Heart right ventricle (tissue), 16 donors: Measurements from ENCODE around the gene KDM2B. TPM values are rescaled to one million over a fixed set of nuclear protein-coding genes. Genes with fewer than 3 reads are reported as not detected.

Experiments
- ATAC-seq, 8 donors: fragments of 200-7000 bp; cut with Tn5 transposase; one replicate each; pipeline ENCODE4 v1.9.1; 2020; ENCODE audit warnings: mild to moderate bottlenecking in 8 of 8, moderate library complexity in 8 of 8, moderate number of reproducible peaks in 1 of 8
- DNase-seq, 2 donors: peaks; one replicate each; pipeline ENCODE4 v3.0.0-alpha.2; 2020
- H3K27ac ChIP-seq, 10 donors: fragments of 200-600 bp; sonication (generic) in 2 of 10; one replicate each; pipeline versions ENCODE4 v1.5.0 to v1.8.0; 2020 to 2022; ENCODE audit warnings: mild to moderate bottlenecking in 3 of 10
- H3K27me3 ChIP-seq, 7 donors: fragments of 200-600 bp; one replicate each; pipeline ENCODE4 v1.8.0; 2021 to 2022; ENCODE audit warnings: mild to moderate bottlenecking in 2 of 7
- H3K36me3 ChIP-seq, 9 donors: fragments of 200-600 bp; sonication (generic) in 1 of 9; one replicate each; pipeline versions ENCODE4 v1.5.0 to v1.8.0; 2020 to 2022; ENCODE audit warnings: mild to moderate bottlenecking in 2 of 9
- H3K4me1 ChIP-seq, 9 donors: fragments of 200-600 bp; sonication (generic) in 1 of 9; one replicate each; pipeline versions ENCODE4 v1.5.0 to v1.8.0; 2020 to 2022; ENCODE audit warnings: mild to moderate bottlenecking in 4 of 9
- H3K4me3 ChIP-seq, 10 donors: fragments of 200-600 bp; sonication (generic) in 2 of 10; one replicate each; pipeline versions ENCODE4 v1.5.0 to v1.8.0; 2020 to 2022; ENCODE audit warnings: mild to moderate bottlenecking in 7 of 10, moderate library complexity in 2 of 10
- H3K9me3 ChIP-seq, 11 donors: fragments of 200-600 bp in 10 of 11; sonication (generic) in 2 of 11; one replicate each; pipeline versions ENCODE4 v1.5.0 to v1.8.0; 2013 to 2022; ENCODE audit warnings: mild to moderate bottlenecking in 2 of 11, control low read depth in 1 of 11, moderate library complexity in 1 of 11
- WGBS, 2 donors: extraction: QIAGEN DNeasy Blood & Tissue Kit; methylation state at CpG; one replicate each; pipeline ENCODE4 v1.1.7; 2013; ENCODE audit warnings: inconsistent platforms in 1 of 2; 5-methylcytosine and 5-hydroxymethylcytosine counted together
- intact Hi-C, 10 donors: fragments of 100-400 bp; cut with DNase I; formaldehyde crosslinking; loops; one replicate each; pipeline versions ENCODE4 v1.11.1 to v1.14.2; 2022
- polyA plus RNA-seq, 2 donors: library from polyadenylated mRNA; stranded (reverse); fragments of 200-250 nt; gene quantifications; one replicate each; pipeline ENCODE4 v1.2.3, GENCODE V29; 2013
- total RNA-seq, 10 donors: library from RNA; stranded (reverse); fragmentation: NEBNext Ultra II Directional in 3 of 10; extraction: Animal tissue kit (Norgen Biotek cat#: 25700) in 3 of 10; gene quantifications; one replicate each; pipeline versions ENCODE4 v1.2.1 to v1.2.4, GENCODE V29; 2021 to 2023
- TF ChIP-seq, protein P1 (sequence below), 9 donors: fragments of 200-600 bp; sonication (generic) in 2 of 9; IDR thresholded peaks; one replicate each; pipeline versions ENCODE4 v1.5.0 to v1.8.0; 2021 to 2022; ENCODE audit warnings: antibody characterized with exemption in 9 of 9, mild to moderate bottlenecking in 5 of 9, moderate library complexity in 1 of 9
- donor health status: Arrhythmogenic right ventricular cardiomyopathy.
- donor health status: ischemic (EF 13 %, LVEDD 7.1; RV severe dilation, severe dysfunction).
- donor health status: healthy with polysubstance abuse.
- donor health status: DM: no; HTN: yes; CAD: no.
- donor health status: DM: no; HTN: no; CAD: no.
- donor health status: ischemic (EF 25% LVEDD 6.9; RV normal size, moderate dysfunction).
- donor health status: ischemic (EF 25% LVEDD 5.7; RV mildly dilated, moderate dysfunction).
- donor health status: healthy.
- donor health status: DM: yes; HTN: yes; CAD: no.
- donor health status: Ischemic cardiomyopathy.
- donor health status: ischemic (EF 35%, LVEDD 5.7; RV mildly dilated, moderate dysfunction).
- donor health status: nonischemic (EF 11% LVEDD 7.7; RV severe dilation, severe dysfunction).
- donor health status: DM: yes; HTN: yes; CAD: no.
- donor health status: PGD.
- donor health status: ischemic (EF 29% LVEDD 5.4; RV normal size, mild dysfunction).
- donor health status: nonischemic (EF 23%, LVEDD 6.1; RV moderate dilation, normal function).

The KDM2B gene
- total and polyA plus RNA-seq, 12 donors, result 4.8 to 18.4 (median 13.6) TPM

DNA sequence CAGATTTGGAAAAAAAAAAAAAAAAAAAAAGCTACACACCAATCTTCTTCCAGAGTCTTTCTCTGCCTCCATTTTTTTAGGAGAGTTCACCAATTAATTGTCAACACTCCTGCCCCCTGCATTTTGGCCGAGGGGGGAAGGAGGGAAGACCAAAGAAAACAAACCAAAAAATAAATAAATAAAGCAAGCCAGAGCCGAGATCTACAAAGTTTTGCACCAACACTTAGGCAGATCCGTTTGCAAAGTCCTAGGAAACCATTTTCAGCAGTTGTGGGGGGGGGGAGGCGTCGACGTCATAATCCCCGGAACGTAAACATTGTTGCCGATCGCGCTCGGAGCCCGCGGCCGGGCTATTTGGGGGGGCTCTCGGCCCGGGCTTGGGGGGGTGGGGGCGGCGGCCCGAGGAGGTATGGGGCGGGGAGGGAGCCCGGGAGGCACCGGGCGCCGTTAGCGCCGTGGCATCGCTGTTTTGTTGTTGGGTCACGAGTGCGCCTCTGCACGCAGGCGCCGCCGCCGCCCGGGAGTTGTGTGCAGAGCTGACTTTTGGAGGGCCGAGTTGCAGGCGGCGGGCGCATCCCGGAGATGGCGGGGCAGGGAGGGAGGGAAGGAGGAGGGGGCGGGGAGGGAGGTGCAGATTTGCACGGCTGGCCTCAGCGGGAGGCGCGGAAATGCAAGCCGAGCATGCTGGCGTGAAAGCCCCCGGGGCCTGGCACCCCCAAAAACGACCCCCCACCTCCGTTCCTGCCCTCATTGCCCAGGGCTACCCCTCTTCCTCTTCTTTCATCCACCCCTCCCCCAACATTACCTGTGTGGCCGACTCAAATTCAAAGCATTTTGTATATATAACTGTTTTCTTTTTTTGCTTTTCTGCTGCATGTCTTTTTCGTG is 598 bp downstream of the KDM2B start:
- H3K36me3 ChIP-seq, result peaks cover 0 to 6% (median 0%) of the 10 kb centered on the region in 9 donors
- no peaks in the 10 kb centered on the region for H3K27me3 ChIP-seq
- H3K4me1 ChIP-seq, result peaks cover 13 to 57% (median 48%) of the 10 kb centered on the region in 9 donors
- peak overlapping the region; percentile 66 to 93 (median 84) for H3K27ac ChIP-seq
- intact Hi-C loops, result loop anchor here in 6 of 10 donors (2.0 to 5.0 kb wide), 4 partner anchors 42 to 47 kb away; partner anchors contain the start of gene ORAI1 (in 5 of the 6)
- no peaks in the 10 kb centered on the region for H3K9me3 ChIP-seq
- 0 to 1% methylated on average over 53 to 54 of the region's 54 CpGs for WGBS, 2 donors
- DNase-seq (peak; percentile 68 to 77), ATAC-seq (peak; percentile 57 to 76 (median 70))
- TF ChIP-seq, protein P1, sequence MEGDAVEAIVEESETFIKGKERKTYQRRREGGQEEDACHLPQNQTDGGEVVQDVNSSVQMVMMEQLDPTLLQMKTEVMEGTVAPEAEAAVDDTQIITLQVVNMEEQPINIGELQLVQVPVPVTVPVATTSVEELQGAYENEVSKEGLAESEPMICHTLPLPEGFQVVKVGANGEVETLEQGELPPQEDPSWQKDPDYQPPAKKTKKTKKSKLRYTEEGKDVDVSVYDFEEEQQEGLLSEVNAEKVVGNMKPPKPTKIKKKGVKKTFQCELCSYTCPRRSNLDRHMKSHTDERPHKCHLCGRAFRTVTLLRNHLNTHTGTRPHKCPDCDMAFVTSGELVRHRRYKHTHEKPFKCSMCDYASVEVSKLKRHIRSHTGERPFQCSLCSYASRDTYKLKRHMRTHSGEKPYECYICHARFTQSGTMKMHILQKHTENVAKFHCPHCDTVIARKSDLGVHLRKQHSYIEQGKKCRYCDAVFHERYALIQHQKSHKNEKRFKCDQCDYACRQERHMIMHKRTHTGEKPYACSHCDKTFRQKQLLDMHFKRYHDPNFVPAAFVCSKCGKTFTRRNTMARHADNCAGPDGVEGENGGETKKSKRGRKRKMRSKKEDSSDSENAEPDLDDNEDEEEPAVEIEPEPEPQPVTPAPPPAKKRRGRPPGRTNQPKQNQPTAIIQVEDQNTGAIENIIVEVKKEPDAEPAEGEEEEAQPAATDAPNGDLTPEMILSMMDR (IDR thresholded peaks at IDR 0.05), result no peak
- H3K4me3 ChIP-seq, result peak overlapping the region; percentile 42 to 92 (median 74)

DNA sequence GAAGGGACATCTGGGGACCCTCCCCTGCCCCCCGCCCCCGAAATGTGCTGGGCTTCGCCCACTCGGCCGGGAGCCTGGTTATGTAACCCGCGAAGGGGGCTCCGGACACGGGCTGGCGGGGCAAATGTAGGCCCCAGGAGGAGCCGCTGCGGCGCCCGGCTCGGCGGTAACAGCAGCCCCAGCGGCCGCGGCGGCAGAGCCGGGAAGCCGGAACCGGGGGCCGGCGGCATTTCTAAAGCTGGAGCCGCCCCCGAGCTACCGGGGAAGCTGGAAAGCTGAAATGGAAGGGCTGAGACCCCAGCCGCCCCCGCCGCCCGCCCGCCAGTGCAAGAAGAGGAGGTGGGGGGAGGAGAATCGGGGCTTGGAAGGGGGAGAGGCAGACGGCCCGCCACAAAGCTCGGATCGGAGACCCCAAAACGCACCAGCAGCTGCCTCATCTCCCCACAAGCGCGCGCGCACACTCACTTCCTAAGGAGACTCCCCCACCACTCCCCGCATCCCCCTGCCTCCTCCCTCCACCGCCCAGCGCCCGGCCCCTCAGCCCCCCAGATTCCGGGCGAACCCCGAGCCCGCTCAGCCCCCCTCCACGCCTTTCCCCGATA is 1.5 kb downstream of the KDM2B start:
- peak overlapping the region in 8 of 10 donors; percentile 24 to 93 (median 84) for H3K27ac ChIP-seq
- H3K4me3 ChIP-seq, result peak overlapping the region; percentile 42 to 92 (median 74)
- peak in 1 of 2 donors; percentile 47 for DNase-seq
- ATAC-seq, result peak in 7 of 8 donors; percentile 9 to 39 (median 31)
- TF ChIP-seq, protein P1 (IDR thresholded peaks at IDR 0.05), result no peak
- no peaks in the 10 kb centered on the region for H3K27me3 ChIP-seq
- peaks cover 13 to 57% (median 48%) of the 10 kb centered on the region in 9 donors for H3K4me1 ChIP-seq
- WGBS, 2 donors, result 0% methylated on average over 47 to 53 of the region's 53 CpGs
- peaks cover 0 to 15% (median 4%) of the 10 kb centered on the region in 9 donors for H3K36me3 ChIP-seq
- intact Hi-C loops, result loop anchor here in 3 of 10 donors (2.0 to 5.0 kb wide), 3 partner anchors 42 to 48 kb away; partner anchors contain the start of gene ORAI1 (in 1 of the 3)
- H3K9me3 ChIP-seq, result no peaks in the 10 kb centered on the region

DNA sequence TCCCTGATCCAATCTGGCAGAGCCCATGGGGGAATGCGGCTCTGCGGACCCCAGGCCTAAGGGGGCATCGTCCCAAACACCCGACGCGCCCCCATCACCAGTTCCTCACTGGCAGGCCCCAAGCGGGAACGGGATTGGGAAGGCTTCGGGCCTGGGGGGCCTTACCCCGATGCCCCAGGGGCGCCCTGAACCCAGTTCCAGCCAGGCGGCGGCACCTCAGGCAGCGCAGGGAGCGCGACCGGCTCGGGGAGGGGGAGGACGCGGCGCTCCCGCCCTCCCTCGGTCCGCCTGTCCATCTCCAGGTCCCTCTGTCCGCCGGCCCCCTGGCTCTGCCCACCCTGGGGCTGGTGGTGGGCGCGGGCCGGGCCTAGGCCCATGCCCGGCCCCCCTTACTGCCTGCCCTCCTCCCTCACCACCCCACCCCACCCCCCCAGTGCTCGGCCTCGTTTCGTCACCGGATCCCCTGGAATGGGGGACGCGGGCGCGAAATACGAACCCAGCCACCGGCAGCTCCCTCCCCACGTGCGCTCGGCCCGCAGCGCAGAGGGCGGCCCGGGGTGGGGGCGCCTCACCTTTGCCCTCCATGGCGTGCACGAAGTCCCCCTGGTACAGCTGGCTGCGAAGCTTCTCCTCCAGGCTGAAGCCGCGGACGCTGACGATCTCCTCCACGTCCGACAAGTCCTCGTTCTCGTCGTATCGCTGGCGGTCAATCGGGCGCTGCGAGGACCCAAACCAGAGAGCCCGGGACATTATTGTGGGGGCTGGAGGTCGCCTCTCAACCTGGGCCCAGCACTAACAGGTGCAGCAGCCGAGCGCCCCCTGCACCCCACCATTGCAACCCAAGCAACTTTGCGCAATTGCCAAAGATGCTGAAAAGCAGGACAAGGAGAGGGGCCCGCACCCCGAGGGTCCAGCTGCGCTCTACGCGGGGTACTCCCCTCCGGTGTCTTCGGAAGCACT is 2.3 kb downstream of the KDM2B start:
- ATAC-seq (peak in 4 of 8 donors; percentile 2 to 37 (median 12)), DNase-seq (peak in 1 of 2 donors; percentile 30)
- Histone ChIP-seq H3K4me3 (peak overlapping the region; percentile 42 to 92 (median 74)), H3K9me3 (no peaks in the 10 kb centered on the region), H3K27me3 (no peaks in the 10 kb centered on the region), H3K4me1 (peaks cover 13 to 57% (median 48%) of the 10 kb centered on the region in 9 donors), H3K36me3 (peaks cover 0 to 21% (median 9%) of the 10 kb centered on the region in 9 donors), H3K27ac (peak overlapping the region in 9 of 10 donors; percentile 24 to 93 (median 84))
- intact Hi-C loops, result loop anchor here in 3 of 10 donors (2.0 to 5.0 kb wide), 3 partner anchors 41 to 48 kb away; partner anchors contain the start of gene ORAI1 (in 1 of the 3)
- TF ChIP-seq, protein P1 (IDR thresholded peaks at IDR 0.05), result no peak
- WGBS, 2 donors, result 21 to 27% methylated on average over 76 to 77 of the region's 77 CpGs
